Stimulated activated CD8-positive, alpha-beta memory T cell treated with anti-CD3 and anti-CD28 coated beads, Interleukin-2, amount 100 ng/mL, for 1 hour (primary cell): ENCODE data around the gene NFIA.

Experiments used
- DNase-seq, 2 donors: peaks; one replicate each; pipeline ENCODE4 v3.0.0-alpha.2; 2020; ENCODE audit warnings: low read depth in 2 of 2

Gene NFIA

GRCh38 chr1:61332796-61333195 lies 250.4 kb downstream of the NFIA start:
- no peak for DNase-seq

- no peak for DNase-seq
Observed at GRCh38 chr1:61334718-61335589, 252.6 kb downstream of the NFIA start.

- no peak for DNase-seq
Observed at GRCh38 chr1:61337037-61337436, 254.7 kb downstream of the NFIA start.

GRCh38 chr1:61337441-61337951 lies 255.1 kb downstream of the NFIA start:
- no peak for DNase-seq

GRCh38 chr1:61337981-61338848 lies 255.9 kb downstream of the NFIA start:
- DNase-seq = no peak

- no peak for DNase-seq
Observed at GRCh38 chr1:61338899-61339298, 256.5 kb downstream of the NFIA start.

- DNase-seq = no peak
Observed at GRCh38 chr1:61341426-61341825, 259.1 kb downstream of the NFIA start.

GRCh38 chr1:61343734-61344420 lies 261.5 kb downstream of the NFIA start:
- no peak for DNase-seq

- no peak for DNase-seq
Observed at GRCh38 chr1:61344696-61345095, 262.3 kb downstream of the NFIA start.

GRCh38 chr1:61348025-61348665 lies 265.8 kb downstream of the NFIA start:
- DNase-seq = no peak

- no peak for DNase-seq
Observed at GRCh38 chr1:61352845-61353435, 270.6 kb downstream of the NFIA start.

- no peak for DNase-seq
Observed at GRCh38 chr1:61353797-61354406, 271.5 kb downstream of the NFIA start.

GRCh38 chr1:61356016-61356415 lies 273.7 kb downstream of the NFIA start:
- no peak for DNase-seq

GRCh38 chr1:61356995-61357394 lies 274.6 kb downstream of the NFIA start:
- DNase-seq = no peak

- DNase-seq = no peak
Observed at GRCh38 chr1:61357539-61357938, 275.2 kb downstream of the NFIA start.

GRCh38 chr1:61358770-61359455 lies 276.6 kb downstream of the NFIA start:
- DNase-seq = no peak

- no peak for DNase-seq
Observed at GRCh38 chr1:61361931-61362330, 279.6 kb downstream of the NFIA start.

- no peak for DNase-seq
Observed at GRCh38 chr1:61362351-61362750, 280.0 kb downstream of the NFIA start.

GRCh38 chr1:61368366-61368765 lies 286.0 kb downstream of the NFIA start:
- no peak for DNase-seq

GRCh38 chr1:61368876-61369275 lies 286.5 kb downstream of the NFIA start:
- DNase-seq = no peak
